Fibroblast of gingiva (primary cell): ENCODE measurements around the gene RBM15B.
"Not testable (repeated sequence)": the region's sequence is repeated elsewhere in the genome, so short reads cannot be mapped to it uniquely, and the experiment has no call there.

Source experiments
- DNase-seq: peaks from one replicate; pipeline ENCODE4 v3.0.0-alpha.2; 2011; ENCODE audit warnings: low read depth

The RBM15B gene

DNA sequence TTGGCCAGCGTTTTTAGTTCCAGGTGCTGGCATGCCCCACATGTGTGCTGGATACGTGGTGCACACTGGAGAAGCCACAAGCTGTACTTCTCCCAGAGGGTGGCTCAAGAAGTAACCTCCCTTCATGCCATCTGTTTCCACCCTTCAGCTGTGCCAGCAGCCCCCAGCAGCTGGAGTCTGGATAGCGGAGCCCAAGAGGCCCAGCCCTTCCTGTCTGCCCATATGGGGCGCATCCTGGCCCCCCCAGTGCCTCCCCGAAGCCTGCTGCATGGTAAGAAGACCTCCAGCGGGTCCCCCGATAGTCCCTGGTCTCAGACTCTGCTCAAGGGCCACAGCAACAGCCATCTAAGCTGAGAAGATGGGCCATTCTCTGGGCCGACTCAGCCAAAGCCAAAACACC lies 11.8 kb upstream of the RBM15B start:
- DNase-seq, result no peak

DNA sequence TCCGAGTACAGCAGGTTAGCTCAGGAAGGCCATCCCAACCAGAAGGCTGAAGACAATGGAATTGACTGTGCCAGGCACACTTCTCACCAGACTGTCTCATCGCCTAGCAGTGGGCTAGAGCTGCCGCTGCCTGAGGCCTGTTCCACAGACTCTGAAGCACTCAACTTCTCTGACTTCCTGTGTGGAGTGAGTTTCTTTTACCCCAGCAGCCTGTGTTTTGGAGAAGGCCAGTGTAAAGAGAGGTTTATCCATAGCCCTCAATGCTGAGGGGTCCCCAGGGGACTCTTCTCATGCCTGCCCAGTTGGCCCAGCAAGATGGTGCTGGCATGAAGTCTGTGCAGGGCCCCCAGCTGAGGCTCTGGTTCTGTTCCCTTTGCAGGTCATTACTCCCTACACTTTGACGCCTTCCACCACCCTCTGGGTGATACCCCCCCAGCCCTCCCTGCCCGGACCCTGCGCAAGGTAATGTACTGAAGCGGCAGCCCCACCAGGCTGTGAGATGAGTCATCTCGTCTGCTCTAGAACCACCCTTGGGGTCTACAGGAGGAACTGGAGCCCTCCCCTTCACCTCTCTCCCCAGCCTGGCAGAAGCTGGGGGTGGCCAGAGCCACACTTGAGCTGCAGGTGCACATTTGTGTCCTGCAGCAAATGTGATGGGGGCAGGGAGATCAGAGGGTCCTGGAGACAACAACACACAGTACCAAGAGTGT lies 11.2 kb upstream of the RBM15B start:
- DNase-seq, result no peak

DNA sequence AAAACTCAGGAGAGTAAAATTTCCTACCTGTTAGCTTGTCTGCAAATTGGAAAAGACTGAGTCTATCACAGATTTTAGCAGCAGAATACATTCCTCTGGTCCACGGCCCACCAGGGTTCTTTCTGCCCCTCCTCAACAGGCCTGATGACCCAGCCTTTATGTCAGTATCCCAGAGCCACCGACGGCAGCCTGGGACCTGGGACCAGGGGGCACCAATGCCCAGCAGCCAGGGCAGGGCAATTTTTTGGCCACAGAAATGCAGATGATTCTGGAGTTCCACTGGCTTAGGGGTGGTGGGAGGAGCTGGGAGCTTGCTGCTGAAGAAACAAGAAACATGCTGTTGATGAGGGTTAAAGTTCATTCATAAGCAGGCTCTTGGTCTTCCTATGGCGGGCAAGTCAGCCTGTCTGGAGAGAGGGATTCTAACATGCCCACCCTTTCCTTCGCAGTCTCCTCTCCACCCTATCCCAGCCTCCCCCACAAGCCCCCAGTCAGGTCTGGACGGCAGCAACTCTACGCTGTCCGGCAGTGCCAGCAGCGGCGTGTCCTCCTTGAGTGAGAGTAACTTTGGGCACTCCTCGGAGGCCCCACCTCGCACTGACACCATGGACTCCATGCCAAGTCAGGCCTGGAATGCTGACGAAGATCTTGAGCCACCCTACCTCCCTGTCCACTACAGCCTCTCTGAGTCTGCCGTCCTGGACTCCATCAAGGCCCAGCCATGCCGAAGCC lies 10.3 kb upstream of the RBM15B start:
- DNase-seq, result no peak

DNA sequence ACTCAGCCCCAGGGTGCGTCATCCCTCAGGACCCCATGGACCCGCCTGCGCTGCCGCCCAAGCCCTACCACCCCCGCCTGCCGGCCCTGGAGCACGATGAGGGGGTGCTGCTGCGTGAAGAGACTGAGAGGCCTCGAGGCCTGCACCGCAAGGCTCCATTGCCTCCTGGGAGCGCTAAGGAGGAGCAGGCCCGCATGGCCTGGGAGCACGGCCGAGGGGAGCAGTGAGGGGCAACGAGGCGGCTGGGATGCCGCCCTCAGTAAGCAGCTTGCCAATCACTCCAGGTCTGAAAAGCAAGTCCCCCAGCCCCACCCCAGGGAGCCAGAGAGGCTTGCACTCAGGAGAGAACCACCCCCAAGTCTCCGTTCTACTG lies 9.8 kb upstream of the RBM15B start:
- no peak for DNase-seq

DNA sequence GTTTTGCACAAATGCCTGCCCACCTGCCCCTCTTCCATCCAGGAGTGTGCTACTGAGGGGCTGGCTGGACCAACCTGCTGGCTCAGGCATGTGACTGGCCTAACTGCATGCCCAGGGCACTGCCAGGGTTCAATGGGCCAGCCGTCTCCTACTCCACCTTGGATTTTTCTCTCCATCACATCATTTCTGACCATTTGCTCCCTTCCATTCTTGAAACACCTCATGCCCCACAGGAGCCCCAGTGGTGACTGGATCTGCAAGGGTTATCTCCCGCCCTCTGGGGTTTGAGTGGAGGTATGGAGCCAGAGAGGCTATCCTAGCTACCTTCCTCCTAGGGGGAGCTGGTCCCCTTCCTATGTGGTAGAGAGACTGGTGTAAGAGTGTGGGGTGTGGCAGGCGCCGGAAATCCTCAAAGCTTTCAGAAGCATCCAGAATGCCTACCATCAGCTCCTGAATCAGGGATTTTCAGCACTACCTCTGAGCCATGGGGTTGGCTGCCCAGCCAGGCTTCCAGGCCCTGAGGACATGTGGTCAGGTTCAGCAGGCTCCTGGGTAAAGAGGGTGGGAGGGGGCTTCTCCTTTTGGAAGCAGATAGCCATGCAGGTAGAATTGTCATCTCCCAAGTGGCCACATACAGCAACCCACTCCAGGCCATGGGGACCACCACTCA lies 8.9 kb upstream of the RBM15B start:
- no peak for DNase-seq

DNA sequence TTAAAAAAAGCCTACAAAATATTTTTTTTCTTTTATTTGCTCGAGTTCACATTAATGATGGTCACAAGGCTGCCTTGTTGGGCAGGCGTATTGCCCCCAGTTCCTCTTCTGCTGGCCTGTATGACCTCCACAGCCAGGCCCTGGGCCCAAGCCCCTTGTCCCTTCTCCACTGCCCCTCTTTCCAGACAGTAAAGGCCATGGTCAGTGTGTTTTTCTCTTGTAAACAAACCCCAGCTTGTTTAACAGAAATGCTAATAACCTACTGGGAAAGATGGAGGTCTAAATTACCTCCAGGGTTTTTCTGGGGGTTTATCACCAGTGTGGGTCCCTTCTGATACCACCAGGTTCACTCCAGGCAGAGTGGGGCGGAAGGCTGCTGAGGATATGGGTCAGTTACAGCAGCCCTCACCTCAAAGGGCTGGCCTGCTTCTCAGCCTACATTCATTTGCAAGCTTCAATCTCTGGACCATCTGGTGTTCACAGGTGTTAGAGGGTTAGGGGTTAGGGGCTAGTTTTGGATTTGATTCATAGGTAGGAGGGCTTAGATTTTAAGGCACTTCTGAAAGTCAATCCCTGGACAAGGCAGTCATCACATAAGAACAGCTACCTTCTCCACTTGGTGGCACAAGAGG lies 8.0 kb upstream of the RBM15B start:
- no peak for DNase-seq

DNA sequence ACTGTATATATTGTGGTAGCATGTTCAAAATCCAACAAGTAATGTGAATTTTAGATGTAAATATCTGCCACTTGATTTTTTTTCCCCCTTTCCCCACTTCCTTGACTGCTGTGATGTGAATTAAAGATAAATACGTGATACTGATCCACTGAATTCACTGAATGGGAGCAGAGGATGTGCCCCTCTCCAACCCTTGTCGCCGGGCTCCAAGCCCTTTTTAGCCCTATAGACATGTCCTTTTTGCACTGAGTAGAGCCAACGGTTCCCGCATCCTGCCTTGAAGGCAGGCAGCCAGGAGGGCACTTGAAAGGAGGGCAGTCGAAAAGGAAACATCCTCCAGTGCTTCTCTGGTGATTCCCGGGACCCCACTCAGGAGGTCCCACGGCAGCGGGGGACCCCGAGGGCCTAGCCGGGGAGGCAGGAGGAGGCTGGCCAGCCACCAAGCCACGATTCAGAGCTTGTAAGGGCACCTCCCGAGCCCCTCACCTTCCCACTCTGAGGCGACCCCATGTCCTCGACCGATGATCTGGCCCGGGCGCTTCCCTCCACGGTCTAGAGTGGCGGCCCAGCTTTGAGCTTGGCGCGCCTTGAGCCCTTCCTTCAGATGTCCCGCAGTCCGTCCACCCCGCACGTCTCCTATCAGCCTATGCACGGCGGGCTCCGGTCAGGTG lies 6.9 kb upstream of the RBM15B start:
- DNase-seq, result no peak

DNA sequence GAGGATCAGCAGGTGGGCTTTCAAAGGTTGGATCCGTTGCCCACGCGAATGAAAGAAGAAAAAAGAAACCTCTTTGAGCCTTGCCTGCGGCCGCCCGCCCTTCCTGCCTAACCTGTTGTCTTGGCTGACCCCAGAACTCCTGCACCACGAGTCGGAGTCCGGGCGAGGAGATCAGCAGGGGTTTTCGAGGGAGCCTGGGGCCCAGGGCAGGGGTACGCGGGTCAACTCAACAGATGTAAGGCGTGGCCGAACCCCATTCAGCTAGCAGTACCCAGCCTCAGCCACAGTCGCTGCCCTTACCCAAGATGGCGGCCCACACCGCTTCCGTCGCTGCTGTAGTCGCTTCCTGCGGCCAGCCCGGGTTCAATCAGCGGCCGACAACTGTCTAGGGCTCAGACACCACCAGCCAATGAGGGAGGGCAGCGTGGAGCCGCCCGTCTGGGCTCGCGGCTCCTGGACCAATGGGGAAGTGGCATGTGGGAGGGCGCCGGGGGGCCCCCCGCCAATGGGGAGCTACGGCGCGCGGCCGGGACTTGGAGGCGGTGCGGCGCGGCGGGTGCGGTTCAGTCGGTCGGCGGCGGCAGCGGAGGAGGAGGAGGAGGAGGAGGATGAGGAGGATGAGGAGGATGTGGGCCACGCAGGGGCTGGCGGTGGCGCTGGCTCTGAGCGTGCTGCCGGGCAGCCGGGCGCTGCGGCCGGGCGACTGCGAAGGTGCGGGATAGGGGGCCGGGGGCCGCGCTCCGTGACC lies 6.2 kb upstream of the RBM15B start, which contains the start of gene MANF:
Gene MANF (plus strand): TSS at position 566 of the 748 bp plus-strand sequence. CDS start 52 bp downstream, at position 618.
- DNase-seq, result peak; percentile 98

DNA sequence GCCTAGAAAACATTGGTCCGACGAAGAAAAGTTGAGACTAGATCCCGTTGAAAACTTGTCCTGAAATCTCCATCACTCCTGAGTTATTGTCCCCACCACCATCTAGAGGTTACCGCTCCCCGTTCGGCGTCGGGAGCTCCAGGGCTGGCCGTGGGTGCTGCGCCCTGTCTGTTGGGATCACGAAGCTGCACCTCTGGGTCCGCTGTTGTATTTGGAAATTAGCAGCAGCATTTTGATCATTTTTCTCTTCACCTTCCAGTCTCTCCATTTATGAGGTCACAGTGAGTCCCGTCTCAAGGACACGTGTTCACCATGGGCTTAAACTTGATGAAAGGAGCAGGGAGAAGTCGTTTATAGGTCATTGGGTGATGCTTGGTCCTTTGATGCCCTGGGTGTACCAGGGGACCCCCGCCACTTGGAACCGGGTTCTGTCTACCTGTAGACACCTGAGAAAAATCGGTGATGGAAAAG lies 5.4 kb upstream of the RBM15B start:
- DNase-seq, result no peak

DNA sequence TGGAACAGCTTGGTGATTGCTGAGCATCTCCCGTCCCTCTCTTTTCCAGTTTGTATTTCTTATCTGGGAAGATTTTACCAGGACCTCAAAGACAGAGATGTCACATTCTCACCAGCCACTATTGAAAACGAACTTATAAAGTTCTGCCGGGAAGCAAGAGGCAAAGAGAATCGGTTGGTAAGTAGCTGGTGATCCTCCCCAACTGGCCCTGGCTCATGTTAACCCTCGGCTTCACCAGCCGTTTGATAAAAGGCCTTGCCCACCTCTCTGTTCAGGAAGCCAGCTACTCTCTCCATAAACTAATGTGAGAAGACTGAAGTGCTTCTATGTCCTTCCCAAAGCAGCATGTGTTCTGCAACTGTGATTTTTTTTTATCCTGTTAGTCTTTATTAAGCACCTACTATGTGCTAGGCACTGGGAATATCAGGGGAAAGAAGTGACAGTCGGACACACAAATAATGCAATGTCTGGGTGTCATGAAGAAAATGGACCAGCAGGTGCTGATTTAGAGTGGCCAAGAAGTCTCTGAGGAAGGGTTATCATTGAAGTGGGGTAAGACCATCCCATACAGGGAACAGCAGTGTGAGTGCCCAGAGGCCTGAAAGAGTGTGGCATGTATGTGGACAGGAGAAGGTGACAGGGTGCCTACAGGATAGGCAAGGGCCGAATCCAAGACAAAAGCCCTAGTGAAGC lies 4.8 kb upstream of the RBM15B start:
- DNase-seq, result no peak

DNA sequence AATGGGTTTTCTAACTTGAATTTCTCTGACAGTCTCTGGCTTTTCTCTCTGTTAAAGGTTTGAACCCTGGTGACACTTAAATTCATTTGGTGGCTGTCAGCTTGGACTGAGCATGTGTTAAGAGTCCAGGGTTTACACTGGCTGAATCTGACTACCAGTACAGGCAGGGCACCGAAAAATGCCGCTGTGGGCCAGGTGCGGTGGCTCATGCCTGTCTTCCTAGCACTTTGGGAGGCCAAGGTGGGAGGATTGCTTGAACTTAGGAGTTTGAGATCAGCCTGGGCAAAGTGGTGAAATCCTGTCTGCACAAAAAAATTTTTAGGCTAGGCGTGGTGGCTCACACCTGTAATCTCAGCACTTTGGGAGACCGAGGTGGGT lies 4.2 kb upstream of the RBM15B start:
- no peak for DNase-seq

DNA sequence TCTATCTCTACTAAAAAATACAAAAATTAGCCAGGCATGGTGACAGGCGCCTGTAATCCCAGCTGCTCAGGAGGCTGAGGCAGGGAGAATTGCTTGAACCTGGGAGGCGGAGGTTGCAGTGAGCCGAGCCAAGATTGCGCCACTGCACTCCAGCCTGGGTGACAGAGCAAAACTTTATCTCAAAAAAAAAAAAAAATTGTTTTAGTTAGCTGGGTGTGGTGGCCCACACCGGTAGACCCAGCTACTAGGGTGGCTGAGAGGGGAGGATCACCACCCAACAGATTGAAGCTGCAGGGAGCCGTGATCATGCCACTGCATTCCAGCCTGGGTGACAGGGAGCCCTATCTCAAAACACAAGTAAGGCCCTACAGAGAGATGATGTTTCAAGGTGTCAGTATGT lies 3.8 kb upstream of the RBM15B start:
- DNase-seq, result not testable (repeated sequence)

DNA sequence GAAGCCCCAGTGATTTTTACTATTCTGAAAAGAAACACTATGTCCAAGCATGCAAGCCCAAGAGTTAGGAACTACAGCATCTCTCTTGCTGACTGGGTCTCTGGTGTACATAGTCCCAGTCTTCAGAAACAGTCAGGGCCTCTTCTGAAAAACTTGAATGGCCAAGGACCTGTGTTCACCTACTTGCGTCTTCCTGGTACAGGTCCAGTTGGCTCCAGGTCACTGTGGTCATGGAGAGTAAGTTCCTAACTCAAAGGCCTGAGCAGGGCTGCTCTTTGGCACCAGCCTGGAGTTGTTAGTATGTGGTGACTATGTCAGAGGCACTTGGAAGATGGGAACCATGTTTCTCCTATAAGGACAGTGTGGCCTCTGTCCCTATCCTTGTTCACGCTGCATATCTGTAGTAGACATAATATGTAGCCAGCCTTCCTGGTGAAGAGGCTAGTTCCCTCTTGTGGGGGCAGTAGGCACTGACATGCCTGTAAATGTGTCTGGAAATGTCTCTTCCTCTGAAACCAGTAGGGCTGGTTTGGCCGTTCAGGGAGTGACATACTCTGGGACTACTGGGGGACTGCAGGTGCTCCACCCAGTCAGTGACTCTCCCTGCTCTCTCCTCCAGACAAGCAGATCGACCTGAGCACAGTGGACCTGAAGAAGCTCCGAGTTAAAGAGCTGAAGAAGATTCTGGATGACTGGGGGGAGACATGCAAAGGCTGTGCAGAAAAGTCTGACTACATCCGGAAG lies 2.6 kb upstream of the RBM15B start:
- DNase-seq, result no peak

DNA sequence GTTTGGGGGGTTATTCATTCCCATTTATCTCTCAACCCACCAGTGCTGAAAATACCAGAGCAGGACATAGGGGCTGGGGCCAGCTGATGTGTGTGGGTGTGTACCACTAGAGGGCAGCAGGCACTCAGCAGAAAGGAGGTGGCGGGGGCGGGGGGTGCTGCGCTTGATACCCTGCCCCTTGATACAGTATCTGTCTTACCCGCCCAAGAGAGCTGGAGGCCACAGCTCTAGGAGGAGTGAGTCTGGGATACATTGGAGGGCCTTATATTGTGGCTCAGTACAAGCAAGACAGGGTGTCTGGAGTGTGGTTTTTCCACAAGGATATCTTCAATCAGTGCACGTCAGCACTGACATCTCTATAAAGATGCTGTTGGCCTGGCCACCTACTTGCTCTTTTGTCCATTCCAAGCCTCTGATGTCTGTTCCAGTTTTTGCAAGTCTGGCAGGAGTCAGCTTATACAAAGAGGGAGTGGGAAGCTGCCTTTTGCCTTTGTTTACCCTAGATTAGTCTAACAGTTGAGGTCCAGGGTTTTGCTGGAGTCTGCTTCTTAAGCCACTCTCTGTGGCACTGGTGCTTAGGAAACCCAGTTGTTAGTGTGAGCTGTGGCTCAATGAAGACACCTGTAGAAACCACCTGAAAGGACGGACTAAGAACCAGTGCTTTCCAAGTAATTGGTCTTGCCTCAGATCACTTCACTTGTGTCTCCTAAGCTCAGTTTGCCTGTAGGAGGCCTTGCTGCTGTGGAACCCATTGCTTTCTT lies 1.5 kb upstream of the RBM15B start:
- DNase-seq, result peak; percentile 42

DNA sequence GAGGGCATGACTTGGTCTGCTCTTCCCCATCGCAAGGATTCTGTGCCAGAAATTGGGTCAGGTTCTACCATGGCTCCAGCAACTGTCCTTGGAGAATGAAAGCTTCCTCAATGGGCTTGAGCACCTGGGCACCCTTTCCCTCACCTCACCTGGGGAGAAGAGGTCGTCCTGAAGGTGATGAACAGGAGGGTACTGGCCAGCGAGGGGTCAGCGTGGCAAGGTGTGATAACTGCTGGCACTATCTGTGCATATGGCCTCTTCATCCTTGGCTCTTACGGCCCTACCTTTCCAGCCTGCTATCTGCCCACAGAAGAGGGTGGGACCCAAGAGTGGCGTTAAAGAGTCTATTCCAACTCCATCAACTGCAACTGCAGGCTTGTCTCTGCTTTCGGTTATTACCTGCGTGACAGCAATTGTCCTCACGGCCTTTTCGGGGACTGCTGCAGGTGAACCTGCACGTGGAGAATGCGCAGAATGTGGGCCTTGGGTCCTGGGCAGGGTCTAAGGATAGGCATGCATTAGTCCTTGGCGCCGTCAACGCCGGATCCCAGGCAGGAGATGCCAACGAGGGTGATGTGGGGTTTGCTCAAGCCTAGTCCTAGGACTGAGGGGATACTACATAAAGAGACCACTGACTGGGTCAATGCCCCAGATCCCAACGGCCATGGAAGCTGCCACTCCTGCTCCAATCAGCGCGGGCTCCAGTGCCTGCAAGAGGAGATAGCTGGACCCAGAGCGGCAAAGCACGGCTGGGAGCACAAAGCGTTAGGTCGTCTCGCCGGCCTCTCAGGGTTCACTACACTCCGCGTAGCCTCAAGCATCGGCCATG lies 625 bp upstream of the RBM15B start:
- DNase-seq, result no peak

DNA sequence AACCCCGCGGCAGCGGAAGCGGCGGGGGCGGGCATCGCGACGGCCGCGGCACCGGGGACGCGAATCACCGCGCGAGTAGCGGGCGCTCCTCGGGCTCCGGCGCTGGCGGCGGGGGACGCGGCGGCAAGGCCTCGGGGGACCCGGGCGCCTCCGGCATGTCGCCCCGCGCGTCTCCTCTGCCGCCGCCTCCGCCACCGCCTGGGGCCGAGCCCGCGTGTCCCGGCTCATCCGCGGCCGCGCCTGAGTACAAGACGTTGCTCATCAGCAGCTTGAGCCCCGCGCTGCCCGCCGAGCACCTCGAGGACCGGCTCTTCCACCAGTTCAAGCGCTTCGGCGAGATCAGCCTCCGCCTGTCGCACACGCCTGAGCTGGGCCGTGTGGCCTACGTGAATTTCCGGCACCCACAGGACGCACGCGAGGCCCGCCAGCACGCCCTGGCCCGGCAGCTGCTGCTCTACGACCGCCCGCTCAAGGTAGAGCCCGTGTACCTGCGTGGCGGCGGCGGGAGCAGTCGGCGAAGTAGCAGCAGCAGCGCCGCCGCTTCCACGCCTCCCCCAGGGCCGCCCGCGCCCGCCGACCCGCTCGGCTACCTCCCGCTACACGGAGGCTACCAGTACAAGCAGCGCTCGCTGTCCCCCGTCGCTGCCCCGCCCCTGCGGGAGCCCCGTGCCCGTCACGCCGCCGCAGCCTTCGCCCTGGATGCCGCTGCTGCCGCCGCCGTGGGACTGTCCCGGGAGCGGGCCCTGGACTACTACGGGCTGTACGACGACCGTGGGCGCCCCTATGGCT lies 675 bp downstream of the RBM15B start:
- peak; percentile 27 for DNase-seq

DNA sequence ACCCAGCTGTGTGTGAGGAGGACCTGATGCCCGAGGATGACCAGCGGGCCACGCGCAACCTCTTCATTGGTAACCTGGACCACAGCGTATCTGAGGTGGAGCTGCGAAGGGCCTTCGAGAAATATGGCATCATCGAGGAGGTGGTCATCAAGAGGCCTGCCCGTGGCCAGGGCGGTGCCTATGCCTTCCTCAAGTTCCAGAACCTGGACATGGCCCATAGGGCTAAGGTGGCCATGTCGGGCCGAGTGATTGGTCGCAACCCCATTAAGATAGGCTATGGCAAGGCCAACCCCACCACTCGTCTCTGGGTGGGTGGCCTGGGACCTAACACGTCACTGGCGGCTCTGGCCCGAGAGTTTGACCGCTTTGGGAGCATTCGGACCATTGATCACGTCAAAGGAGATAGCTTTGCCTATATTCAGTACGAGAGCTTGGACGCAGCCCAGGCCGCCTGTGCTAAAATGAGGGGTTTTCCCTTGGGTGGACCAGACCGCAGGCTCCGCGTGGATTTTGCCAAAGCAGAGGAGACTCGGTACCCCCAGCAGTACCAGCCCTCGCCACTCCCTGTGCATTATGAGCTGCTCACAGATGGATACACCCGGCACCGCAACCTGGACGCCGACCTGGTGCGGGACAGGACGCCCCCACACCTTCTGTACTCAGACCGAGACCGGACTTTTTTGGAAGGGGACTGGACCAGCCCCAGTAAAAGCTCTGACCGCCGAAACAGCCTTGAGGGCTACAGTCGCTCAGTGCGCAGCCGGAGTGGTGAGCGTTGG lies 1.5 kb downstream of the RBM15B start:
- no peak for DNase-seq
